DOHH2 (cell line): Measurements from ENCODE around the gene CCNG1.

ENCODE experiments used
- CTCF ChIP-seq: fragments of 200-600 bp; sonication (generic); IDR thresholded peaks from one replicate; pipeline ENCODE4 v1.5.1; 2014; ENCODE audit warnings: antibody characterized with exemption, mild to moderate bottlenecking, low read depth, low read length; ENCODE audit not compliant: poor library complexity, severe bottlenecking
- EZH2phosphoT487 ChIP-seq: fragments of 200-600 bp; sonication (generic); IDR thresholded peaks from 2 replicates; pipeline ENCODE4 v1.6.1; 2017; ENCODE audit warnings: borderline replicate concordance, mild to moderate bottlenecking, antibody characterized with exemption, low read length, moderate library complexity, mixed read lengths

GRCh38 chr5:163447875-163448274, 10.5 kb downstream of the CCNG1 start:
- TF ChIP-seq CTCF (no peak), EZH2phosphoT487 (no peak)
